PFSK-1 (cell line): ENCODE results near the gene GPR55.

Experiments
- FOXP2 ChIP-seq: optimal IDR thresholded peaks from 2 replicates; pipeline ENCODE3; 2011; ENCODE audit warnings: borderline replicate concordance, control low read depth, inconsistent platforms; ENCODE audit not compliant: insufficient read depth; ENCODE audit errors: extremely low read length, extremely low read depth
- POLR2AphosphoS5 ChIP-seq: IDR thresholded peaks from 2 replicates; pipeline ENCODE4 v1.6.1; 2012; ENCODE audit warnings: low read depth, mild to moderate bottlenecking, control low read depth, low read length, moderate library complexity
- SIN3A ChIP-seq: IDR thresholded peaks from 2 replicates; pipeline ENCODE4 v1.6.1; 2012; ENCODE audit warnings: mild to moderate bottlenecking, low read length, moderate library complexity, borderline replicate concordance; ENCODE audit not compliant: insufficient read depth
- TAF1 ChIP-seq: IDR thresholded peaks from 2 replicates; pipeline ENCODE4 v1.6.1; 2012; ENCODE audit warnings: low read length, control low read depth, borderline replicate concordance; ENCODE audit not compliant: insufficient read depth
- TF ChIP-seq, protein P1 (sequence below), 2 experiments: IDR thresholded peaks; 2 replicates each; pipeline versions ENCODE4 v1.6.1 to v1.8.0; 2011 to 2012; ENCODE audit warnings: low read depth in 2 of 2, low read length in 2 of 2, control low read depth in 1 of 2, inconsistent platforms in 1 of 2, mild to moderate bottlenecking in 1 of 2, moderate library complexity in 1 of 2; ENCODE audit not compliant: insufficient read depth in 1 of 2

Gene GPR55

DNA sequence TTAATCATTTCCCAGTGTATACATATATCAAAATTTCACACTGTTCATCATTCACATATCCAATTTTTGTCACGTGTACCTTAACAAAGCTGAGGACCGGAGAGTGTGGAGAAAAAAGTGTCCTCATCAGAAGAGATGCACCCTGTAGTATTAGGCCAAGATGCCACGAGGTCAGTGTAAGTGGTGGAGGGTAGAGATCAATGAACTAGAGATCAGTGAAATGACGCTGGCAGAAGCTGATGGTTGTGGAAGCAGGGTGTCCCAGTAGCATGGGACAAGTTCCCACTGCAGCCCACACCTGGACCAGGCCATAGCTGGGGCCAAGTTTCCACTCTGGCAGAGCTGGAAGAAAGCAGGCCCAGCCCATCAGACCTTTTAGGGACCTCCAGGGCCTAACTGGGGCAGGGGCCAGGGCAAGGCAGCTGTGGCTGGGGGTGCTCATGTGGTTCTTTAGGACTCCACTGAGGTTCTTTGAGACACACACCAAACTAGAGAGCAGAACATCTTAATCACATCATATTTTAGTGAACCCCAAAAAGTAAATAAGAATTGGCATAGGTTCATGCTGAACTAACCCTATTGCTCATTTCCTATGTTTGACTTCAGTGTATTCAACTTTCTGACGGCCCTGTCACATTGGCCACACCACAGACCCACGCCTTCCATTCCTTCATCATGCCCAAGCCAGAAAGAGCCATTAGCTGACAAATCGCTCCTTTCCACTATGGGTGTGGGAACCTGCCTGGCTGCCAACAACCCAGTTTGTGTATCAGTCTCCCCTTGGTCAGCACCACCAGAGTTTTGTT is 21.6 kb upstream of the GPR55 start:
- TF ChIP-seq, protein P1, sequence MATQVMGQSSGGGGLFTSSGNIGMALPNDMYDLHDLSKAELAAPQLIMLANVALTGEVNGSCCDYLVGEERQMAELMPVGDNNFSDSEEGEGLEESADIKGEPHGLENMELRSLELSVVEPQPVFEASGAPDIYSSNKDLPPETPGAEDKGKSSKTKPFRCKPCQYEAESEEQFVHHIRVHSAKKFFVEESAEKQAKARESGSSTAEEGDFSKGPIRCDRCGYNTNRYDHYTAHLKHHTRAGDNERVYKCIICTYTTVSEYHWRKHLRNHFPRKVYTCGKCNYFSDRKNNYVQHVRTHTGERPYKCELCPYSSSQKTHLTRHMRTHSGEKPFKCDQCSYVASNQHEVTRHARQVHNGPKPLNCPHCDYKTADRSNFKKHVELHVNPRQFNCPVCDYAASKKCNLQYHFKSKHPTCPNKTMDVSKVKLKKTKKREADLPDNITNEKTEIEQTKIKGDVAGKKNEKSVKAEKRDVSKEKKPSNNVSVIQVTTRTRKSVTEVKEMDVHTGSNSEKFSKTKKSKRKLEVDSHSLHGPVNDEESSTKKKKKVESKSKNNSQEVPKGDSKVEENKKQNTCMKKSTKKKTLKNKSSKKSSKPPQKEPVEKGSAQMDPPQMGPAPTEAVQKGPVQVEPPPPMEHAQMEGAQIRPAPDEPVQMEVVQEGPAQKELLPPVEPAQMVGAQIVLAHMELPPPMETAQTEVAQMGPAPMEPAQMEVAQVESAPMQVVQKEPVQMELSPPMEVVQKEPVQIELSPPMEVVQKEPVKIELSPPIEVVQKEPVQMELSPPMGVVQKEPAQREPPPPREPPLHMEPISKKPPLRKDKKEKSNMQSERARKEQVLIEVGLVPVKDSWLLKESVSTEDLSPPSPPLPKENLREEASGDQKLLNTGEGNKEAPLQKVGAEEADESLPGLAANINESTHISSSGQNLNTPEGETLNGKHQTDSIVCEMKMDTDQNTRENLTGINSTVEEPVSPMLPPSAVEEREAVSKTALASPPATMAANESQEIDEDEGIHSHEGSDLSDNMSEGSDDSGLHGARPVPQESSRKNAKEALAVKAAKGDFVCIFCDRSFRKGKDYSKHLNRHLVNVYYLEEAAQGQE (IDR thresholded peaks at IDR 0.05; ENCODE audit: insufficient read depth in 1 of 2, low read depth in 2 of 2, low read length in 2 of 2), result no peak

DNA sequence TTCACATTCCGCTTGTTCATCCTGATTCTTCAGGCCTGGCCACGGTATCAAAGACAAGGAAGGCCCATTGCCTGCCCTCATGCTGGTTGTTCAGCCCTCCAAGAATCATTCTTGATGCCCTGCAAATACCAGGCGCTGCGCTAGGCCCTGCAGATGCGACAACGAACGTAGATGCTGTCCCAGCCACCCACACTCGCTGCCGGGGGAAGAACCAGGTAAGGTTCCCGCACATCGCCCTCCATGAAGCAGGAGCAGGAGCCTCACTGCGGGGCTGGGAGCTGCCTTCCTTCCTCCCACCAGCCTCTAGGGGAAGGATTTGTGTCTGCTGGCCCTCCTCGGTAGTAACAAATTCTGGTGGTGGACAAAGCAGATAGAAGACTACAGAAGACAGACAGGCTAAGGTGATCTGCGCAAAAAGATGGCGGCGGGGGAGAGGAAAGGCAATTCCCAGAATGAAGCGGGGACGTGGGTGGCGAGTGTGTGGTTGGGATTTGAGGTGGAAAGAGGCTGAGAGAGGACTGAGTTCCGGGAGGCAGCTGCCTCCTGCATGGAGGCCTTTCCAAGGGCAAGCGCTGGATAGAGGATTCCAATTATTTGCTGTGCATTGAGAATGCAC is 19.8 kb upstream of the GPR55 start:
- no peak for TF ChIP-seq POLR2AphosphoS5
- TF ChIP-seq, protein P1 (IDR thresholded peaks at IDR 0.05; ENCODE audit: insufficient read depth in 1 of 2, low read depth in 2 of 2, low read length in 2 of 2), result no peak
- no peak for TF ChIP-seq FOXP2
- TF ChIP-seq TAF1, result no peak
- no peak for TF ChIP-seq SIN3A

DNA sequence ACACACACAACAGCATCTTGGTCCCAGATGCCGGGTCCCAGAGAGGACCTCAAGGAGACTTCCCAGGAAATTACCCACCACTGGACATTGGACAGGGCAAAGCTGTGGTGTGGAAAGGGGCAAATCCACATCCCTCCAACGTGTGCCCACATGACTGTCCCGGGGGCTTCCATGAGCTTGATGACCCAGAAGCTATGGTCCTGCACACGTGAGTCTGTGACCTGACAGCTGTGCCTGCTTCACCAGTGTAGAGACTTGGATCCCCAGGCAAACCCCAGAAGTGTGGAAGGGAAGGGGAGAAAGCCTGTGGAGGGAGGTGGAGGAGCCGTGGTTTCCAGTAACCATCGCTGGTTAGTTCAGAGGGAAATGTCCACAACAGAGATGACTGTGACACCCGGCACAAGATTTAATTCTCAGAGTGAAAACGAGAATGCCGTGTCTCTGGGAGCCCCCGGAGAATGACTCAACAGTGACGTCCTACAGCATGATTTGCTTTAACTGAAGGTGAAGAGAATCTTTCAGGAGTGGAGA is 19.1 kb upstream of the GPR55 start:
- TF ChIP-seq, protein P1 (IDR thresholded peaks at IDR 0.05; ENCODE audit: insufficient read depth in 1 of 2, low read depth in 2 of 2, low read length in 2 of 2), result no peak
- TF ChIP-seq SIN3A, result no peak
- no peak for TF ChIP-seq TAF1
- no peak for TF ChIP-seq FOXP2
- TF ChIP-seq POLR2AphosphoS5, result no peak

DNA sequence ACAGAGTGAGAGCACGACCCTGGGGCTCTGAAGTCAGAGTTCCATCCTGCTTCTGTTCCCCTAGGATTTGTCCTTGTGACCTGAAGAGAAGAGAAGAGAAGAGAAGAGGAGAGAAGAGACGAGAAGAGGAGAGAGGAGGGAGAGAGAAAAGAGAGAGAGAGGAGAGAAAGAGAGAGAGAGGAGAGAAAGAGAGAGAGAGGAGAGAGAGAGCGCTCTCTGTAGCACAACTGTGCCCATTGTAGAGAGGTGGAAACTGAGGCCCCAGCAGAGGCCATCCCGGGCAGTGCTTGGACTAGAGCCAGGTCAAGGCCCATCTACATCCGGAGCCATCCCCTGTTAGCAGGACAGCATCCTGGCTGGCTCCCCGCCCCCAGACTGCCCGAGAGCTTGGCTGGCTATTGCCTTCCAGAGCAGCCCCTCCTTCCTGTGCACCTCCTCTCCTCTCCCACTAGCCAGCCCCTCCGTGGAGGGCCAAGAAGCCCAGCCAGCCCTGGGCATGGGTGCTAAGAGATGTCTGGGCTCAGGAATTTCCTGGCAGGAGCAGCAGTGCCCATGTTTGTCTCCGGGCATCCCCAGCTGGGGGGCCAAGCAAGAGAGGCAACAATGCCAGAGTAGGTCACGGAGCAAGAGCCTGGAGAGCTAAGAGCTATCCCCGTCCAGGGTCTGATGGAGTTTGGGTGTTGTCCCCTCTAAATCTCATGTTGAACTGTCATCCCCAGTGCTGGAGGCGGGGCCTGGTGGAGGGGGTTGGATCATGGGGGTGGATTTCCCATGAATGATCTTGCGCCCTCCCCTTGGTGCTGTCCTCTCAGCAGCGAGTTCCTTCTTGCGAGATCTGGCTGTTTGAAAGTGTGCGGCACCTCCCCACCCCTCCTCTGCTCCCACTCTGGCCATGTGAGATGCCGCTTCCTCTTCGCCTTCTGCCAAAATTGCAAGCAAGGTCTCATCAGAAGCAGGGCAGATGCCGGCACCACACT is 18.2 kb upstream of the GPR55 start:
- TF ChIP-seq POLR2AphosphoS5 (no peak), TAF1 (no peak), SIN3A (no peak), FOXP2 (no peak)
- TF ChIP-seq, protein P1 (IDR thresholded peaks at IDR 0.05; ENCODE audit: insufficient read depth in 1 of 2, low read depth in 2 of 2, low read length in 2 of 2), result no peak
